ENCODE data around the gene FAR2.

DNA sequence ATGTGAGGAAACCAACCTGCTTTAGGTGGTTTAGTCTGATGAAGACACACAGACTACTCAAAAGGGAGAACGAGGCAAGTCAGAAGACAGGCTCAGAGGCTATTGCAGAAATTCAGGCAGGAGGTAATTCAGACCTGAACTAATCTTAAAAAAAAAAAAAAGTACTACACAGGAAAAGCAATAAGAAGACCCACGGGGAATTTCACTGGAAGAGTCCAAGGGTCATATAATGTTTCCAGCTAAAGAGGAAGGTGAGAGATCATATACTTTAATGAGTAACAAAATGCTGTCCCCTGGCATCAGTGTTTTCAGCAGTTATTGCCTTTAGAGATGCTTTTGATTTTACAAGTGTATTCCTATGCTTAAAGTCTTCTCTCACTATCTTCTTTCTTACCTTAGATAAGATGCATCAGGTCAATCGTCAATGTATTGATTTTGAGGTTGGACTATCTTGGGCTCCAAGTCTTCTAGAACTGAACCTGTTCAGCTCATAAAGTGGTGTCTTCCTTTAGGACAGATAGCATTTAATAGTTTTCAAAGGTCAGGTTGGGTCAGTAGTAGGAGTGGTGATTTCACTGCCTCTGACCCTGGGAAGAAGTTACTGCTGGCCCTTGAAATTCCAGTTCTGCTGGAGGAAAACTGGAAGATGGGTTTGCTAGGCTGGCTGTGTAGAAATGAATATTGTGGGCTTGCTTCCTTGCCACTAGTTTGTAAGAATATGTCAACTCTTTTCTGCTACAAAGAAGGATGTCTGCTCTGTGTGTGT lies 60.0 kb downstream of the FAR2 start:
- TF ChIP-seq POLR2A (IDR thresholded peaks at IDR 0.05) (no peak), POLR2AphosphoS5 (IDR thresholded peaks at IDR 0.05) (no peak)
- TF ChIP-seq, protein P1, sequence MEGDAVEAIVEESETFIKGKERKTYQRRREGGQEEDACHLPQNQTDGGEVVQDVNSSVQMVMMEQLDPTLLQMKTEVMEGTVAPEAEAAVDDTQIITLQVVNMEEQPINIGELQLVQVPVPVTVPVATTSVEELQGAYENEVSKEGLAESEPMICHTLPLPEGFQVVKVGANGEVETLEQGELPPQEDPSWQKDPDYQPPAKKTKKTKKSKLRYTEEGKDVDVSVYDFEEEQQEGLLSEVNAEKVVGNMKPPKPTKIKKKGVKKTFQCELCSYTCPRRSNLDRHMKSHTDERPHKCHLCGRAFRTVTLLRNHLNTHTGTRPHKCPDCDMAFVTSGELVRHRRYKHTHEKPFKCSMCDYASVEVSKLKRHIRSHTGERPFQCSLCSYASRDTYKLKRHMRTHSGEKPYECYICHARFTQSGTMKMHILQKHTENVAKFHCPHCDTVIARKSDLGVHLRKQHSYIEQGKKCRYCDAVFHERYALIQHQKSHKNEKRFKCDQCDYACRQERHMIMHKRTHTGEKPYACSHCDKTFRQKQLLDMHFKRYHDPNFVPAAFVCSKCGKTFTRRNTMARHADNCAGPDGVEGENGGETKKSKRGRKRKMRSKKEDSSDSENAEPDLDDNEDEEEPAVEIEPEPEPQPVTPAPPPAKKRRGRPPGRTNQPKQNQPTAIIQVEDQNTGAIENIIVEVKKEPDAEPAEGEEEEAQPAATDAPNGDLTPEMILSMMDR (IDR thresholded peaks at IDR 0.05) = no peak
